Measurements from ENCODE around the gene APBB1IP. TPM values are rescaled to one million over a fixed set of nuclear protein-coding genes. Genes with fewer than 3 reads are reported as not detected.

APBB1IP gene
- total and polyA plus RNA-seq, 2 donors (not counting 1 experiment from before 2014, with no cell fraction given): 60.1 to 97.0 TPM

DNA sequence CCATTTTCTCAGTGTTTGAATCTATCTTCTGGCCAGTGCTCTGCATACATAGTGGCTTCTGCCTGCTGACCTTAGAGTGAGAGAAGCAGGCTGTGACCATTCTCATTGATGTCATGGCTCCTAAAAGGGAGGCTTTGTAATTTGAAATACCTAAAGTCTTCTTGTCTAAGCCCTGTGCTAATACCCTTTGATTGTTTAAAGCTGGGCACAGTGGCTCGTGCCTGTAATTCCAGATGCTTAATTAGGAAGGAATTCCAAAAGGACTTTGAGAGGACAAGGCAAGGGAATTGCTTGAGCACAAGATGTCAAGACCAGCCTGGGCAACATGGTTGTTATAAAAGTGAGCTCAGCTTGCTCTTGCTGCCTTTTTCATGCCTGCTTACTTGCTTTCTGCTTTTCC, 81.7 kb downstream of the APBB1IP start:
- Histone ChIP-seq H3K27me3 (replicated peaks in 1 of 4; ENCODE audit: control extremely low read depth in 1 of 4, control insufficient read depth in 3 of 4, insufficient read depth in 4 of 4, low read length in 3 of 4) (no peaks in the 10 kb centered on the region), H3K79me2 (ENCODE audit: control insufficient read depth, insufficient read depth, low read length) (peaks cover 42% of the 10 kb centered on the region), H3K27ac (ENCODE audit: low read length in 2 of 2) (no peak overlapping the region), H3K9ac (ENCODE audit: low read length) (no peak overlapping the region), H3K4me3 (ENCODE audit: control extremely low read depth in 1 of 5, extremely low read depth in 1 of 5, insufficient read depth in 1 of 5, low read depth in 2 of 5, low read length in 4 of 5) (no peak overlapping the region), H3K9me3 (ENCODE audit: control extremely low read depth in 1 of 3, control insufficient read depth in 2 of 3, insufficient read depth in 1 of 3, low read length in 2 of 3) (peaks cover 0 to 3% (median 2%) of the 10 kb centered on the region in 3 donors), H3K4me1 (ENCODE audit: control insufficient read depth in 2 of 2, insufficient read depth in 2 of 2, low read length in 2 of 2) (peaks cover 0 to 10% of the 10 kb centered on the region in 2 donors), H3K36me3 (replicated peaks in 1 of 2; ENCODE audit: control extremely low read depth in 1 of 2, control insufficient read depth in 1 of 2, extremely low read depth in 1 of 2, insufficient read depth in 2 of 2, low read length in 1 of 2) (peaks cover 21 to 85% of the 10 kb centered on the region in 2 experiments), H3K4me2 (replicated peaks; ENCODE audit: low read depth, low read length, poor library complexity, severe bottlenecking) (no peak overlapping the region), H2AFZ (ENCODE audit: insufficient read depth, low read depth, low read length, poor library complexity, severe bottlenecking) (no peak overlapping the region), H4K20me1 (ENCODE audit: control insufficient read depth, insufficient read depth, low read length, poor library complexity, severe bottlenecking) (peaks cover 19% of the 10 kb centered on the region)
- DNase-seq (no peak), ATAC-seq (ENCODE audit: low read depth) (no peak)
- 100% methylated on average over 1 of the region's 1 CpG for WGBS (ENCODE audit: insufficient coverage)
- H3K4me3 Mint-ChIP-seq: no peak overlapping the region
- H3K4me1 Mint-ChIP-seq: peaks cover 17% of the 10 kb centered on the region
- POLR2A ChIA-PET: no interaction called here
- CTCF ChIA-PET: no interaction called here
- H3K9me3 Mint-ChIP-seq (ENCODE audit: insufficient read depth): no peaks in the 10 kb centered on the region
- no peaks in the 10 kb centered on the region for H3K27me3 Mint-ChIP-seq
- intact Hi-C loops (cut with micrococcal nuclease): loop anchor here (5.0 kb wide), 1 partner anchor 38 kb away; no protein-coding TSS in a partner anchor
- H3K27ac Mint-ChIP-seq: peak overlapping the region; percentile 15
- TF ChIP-seq EZH2 (IDR thresholded peaks at IDR 0.05; ENCODE audit: borderline replicate concordance, insufficient read depth, low read depth, low read length, poor library complexity, severe bottlenecking) (no peak), CTCF (IDR thresholded peaks at IDR 0.05) (no peak)

DNA sequence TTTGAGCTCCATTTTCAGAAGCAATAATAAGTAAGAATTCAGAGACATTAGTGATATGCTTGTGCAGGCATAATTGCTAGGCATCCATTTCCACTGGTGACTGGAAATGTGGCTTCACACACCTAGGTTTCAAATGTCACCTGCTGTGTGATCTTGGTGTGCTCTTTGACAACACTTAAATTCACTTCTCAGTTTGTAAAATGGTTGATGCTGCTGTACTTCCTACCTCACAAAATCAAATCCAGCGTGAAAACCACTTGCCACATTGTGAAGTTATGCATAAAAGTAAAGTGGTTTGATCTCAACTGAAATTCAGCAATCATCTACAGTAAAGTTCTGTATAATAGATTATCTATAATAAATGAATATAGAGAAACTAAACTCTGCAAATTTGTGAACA, 82.4 kb downstream of the APBB1IP start:
- Histone ChIP-seq H3K36me3 (replicated peaks in 1 of 2; ENCODE audit: control extremely low read depth in 1 of 2, control insufficient read depth in 1 of 2, extremely low read depth in 1 of 2, insufficient read depth in 2 of 2, low read length in 1 of 2) (peaks cover 17 to 85% of the 10 kb centered on the region in 2 experiments), H2AFZ (ENCODE audit: insufficient read depth, low read depth, low read length, poor library complexity, severe bottlenecking) (no peak overlapping the region), H3K9me3 (ENCODE audit: control extremely low read depth in 1 of 3, control insufficient read depth in 2 of 3, insufficient read depth in 1 of 3, low read length in 2 of 3) (peaks cover 0 to 3% (median 2%) of the 10 kb centered on the region in 3 donors), H3K4me3 (ENCODE audit: control extremely low read depth in 1 of 5, extremely low read depth in 1 of 5, insufficient read depth in 1 of 5, low read depth in 2 of 5, low read length in 4 of 5) (no peak overlapping the region), H3K27ac (ENCODE audit: low read length in 2 of 2) (no peak overlapping the region), H4K20me1 (ENCODE audit: control insufficient read depth, insufficient read depth, low read length, poor library complexity, severe bottlenecking) (peaks cover 19% of the 10 kb centered on the region), H3K4me1 (ENCODE audit: control insufficient read depth in 2 of 2, insufficient read depth in 2 of 2, low read length in 2 of 2) (peaks cover 0 to 10% of the 10 kb centered on the region in 2 donors), H3K4me2 (replicated peaks; ENCODE audit: low read depth, low read length, poor library complexity, severe bottlenecking) (no peak overlapping the region), H3K27me3 (replicated peaks in 1 of 4; ENCODE audit: control extremely low read depth in 1 of 4, control insufficient read depth in 3 of 4, insufficient read depth in 4 of 4, low read length in 3 of 4) (no peaks in the 10 kb centered on the region), H3K9ac (ENCODE audit: low read length) (no peak overlapping the region), H3K79me2 (ENCODE audit: control insufficient read depth, insufficient read depth, low read length) (peaks cover 42% of the 10 kb centered on the region)
- DNase-seq (no peak), ATAC-seq (ENCODE audit: low read depth) (no peak)
- WGBS (ENCODE audit: insufficient coverage): no CpG with 5 or more reads among the region's 1 CpG
- peak overlapping the region; percentile 37 for H3K27ac Mint-ChIP-seq
- no peaks in the 10 kb centered on the region for H3K9me3 Mint-ChIP-seq (ENCODE audit: insufficient read depth)
- intact Hi-C loops (cut with micrococcal nuclease): no loop called here
- H3K4me3 Mint-ChIP-seq: no peak overlapping the region
- H3K4me1 Mint-ChIP-seq: peaks cover 17% of the 10 kb centered on the region
- TF ChIP-seq CTCF (IDR thresholded peaks at IDR 0.05) (no peak), EZH2 (IDR thresholded peaks at IDR 0.05; ENCODE audit: borderline replicate concordance, insufficient read depth, low read depth, low read length, poor library complexity, severe bottlenecking) (no peak)
- ChIA-PET CTCF (no interaction called here), POLR2A (no interaction called here)
- no peaks in the 10 kb centered on the region for H3K27me3 Mint-ChIP-seq

All from B cell (primary cell).